Stimulated activated CD4-positive, alpha-beta T cell treated with anti-CD3 and anti-CD28 coated beads, TNF-alpha, amount 100 ng/mL, for 24 hours (primary cell): ENCODE data around the gene PLPP3.
"Not testable (repeated sequence)": the region's sequence is repeated elsewhere in the genome, so short reads cannot be mapped to it uniquely, and the experiment has no call there.

Experiments
- DNase-seq, 3 experiments: peaks; one replicate each; pipeline ENCODE4 v3.0.0-alpha.2; 2020; ENCODE audit warnings: low read depth in 3 of 3

PLPP3 gene

GRCh38 chr1:56578963-56579875 lies at the start of gene PLPP3:
Gene PLPP3, minus strand, starts transcription at chr1:56579563. Its CDS starts 547 bp downstream, at chr1:56579016.
- DNase-seq = no peak

GRCh38 chr1:56627636-56628039 lies 48.3 kb upstream of the PLPP3 start:
- no peak for DNase-seq

GRCh38 chr1:56627019-56627635 lies 47.8 kb upstream of the PLPP3 start:
- no peak for DNase-seq

- no peak for DNase-seq
These were observed 47.2 kb upstream of the PLPP3 start for GRCh38 chr1:56626546-56626945.

- no peak for DNase-seq
These were observed 46.6 kb upstream of the PLPP3 start for GRCh38 chr1:56625819-56626440.

GRCh38 chr1:56617141-56617540 lies 37.8 kb upstream of the PLPP3 start:
- DNase-seq = no peak

- DNase-seq = not testable (repeated sequence)
These were observed 31.4 kb upstream of the PLPP3 start for GRCh38 chr1:56610770-56611169.

- DNase-seq = not testable (repeated sequence)
These were observed 30.7 kb upstream of the PLPP3 start for GRCh38 chr1:56610097-56610496.

- not testable (repeated sequence) for DNase-seq
These were observed 16.2 kb upstream of the PLPP3 start for GRCh38 chr1:56595397-56596191.

GRCh38 chr1:56591909-56592308 lies 12.5 kb upstream of the PLPP3 start:
- DNase-seq = no peak

GRCh38 chr1:56590520-56591011 lies 11.2 kb upstream of the PLPP3 start:
- DNase-seq = no peak

- DNase-seq = no peak
These were observed 10.0 kb upstream of the PLPP3 start for GRCh38 chr1:56589369-56589768.

- DNase-seq = no peak
These were observed 7.1 kb upstream of the PLPP3 start for GRCh38 chr1:56586502-56586901.

GRCh38 chr1:56585985-56586384 lies 6.6 kb upstream of the PLPP3 start:
- no peak for DNase-seq

- no peak for DNase-seq
These were observed 5.7 kb upstream of the PLPP3 start for GRCh38 chr1:56584910-56585528.

GRCh38 chr1:56583957-56584468 lies 4.7 kb upstream of the PLPP3 start:
- DNase-seq = no peak

- DNase-seq = no peak
These were observed 1.4 kb upstream of the PLPP3 start for GRCh38 chr1:56580771-56581170.

- DNase-seq = no peak
These were observed 1.0 kb downstream of the PLPP3 start for GRCh38 chr1:56578138-56578962.

GRCh38 chr1:56577406-56578137 lies 1.8 kb downstream of the PLPP3 start:
- DNase-seq = no peak
